HG02970 (cell line): ENCODE measurements around the gene CDKN2AIP.
A peak's percentile ranks its signal among the peaks of the same experiment; 100 is the strongest.

ENCODE experiments used
- ATAC-seq: cut with Tn5 transposase; IDR thresholded peaks from one replicate; pipeline ENCODE4 v1.9.1; 2021; ENCODE audit warnings: mild to moderate bottlenecking, moderate library complexity, moderate number of reproducible peaks; ENCODE audit not compliant: unreplicated experiment, low FRiP score

Gene CDKN2AIP

GRCh38 chr4:183444214-183445096 lies at the start of gene CDKN2AIP:
Gene CDKN2AIP, plus strand, starts transcription at chr4:183444636. Its CDS starts 162 bp downstream, at chr4:183444798.
- ATAC-seq = peak; percentile 90

GRCh38 chr4:183395395-183395794 lies 49.0 kb upstream of the CDKN2AIP start:
- ATAC-seq = no peak

GRCh38 chr4:183396227-183396637 lies 48.2 kb upstream of the CDKN2AIP start:
- ATAC-seq = no peak

GRCh38 chr4:183397741-183398297 lies 46.6 kb upstream of the CDKN2AIP start:
- ATAC-seq = no peak

GRCh38 chr4:183398298-183399125 lies 45.9 kb upstream of the CDKN2AIP start:
- ATAC-seq = peak; percentile 85

- no peak for ATAC-seq
These were observed 45.3 kb upstream of the CDKN2AIP start for GRCh38 chr4:183399126-183399522.

- ATAC-seq = no peak
These were observed 44.8 kb upstream of the CDKN2AIP start for GRCh38 chr4:183399616-183400015.

GRCh38 chr4:183400035-183400434 lies 44.4 kb upstream of the CDKN2AIP start:
- ATAC-seq = no peak

- ATAC-seq = no peak
These were observed 43.0 kb upstream of the CDKN2AIP start for GRCh38 chr4:183401473-183401872.

GRCh38 chr4:183402771-183403170 lies 41.7 kb upstream of the CDKN2AIP start:
- ATAC-seq = no peak

- no peak for ATAC-seq
These were observed 41.0 kb upstream of the CDKN2AIP start for GRCh38 chr4:183403486-183403885.

- no peak for ATAC-seq
These were observed 40.5 kb upstream of the CDKN2AIP start for GRCh38 chr4:183403961-183404360.

- no peak for ATAC-seq
These were observed 39.1 kb upstream of the CDKN2AIP start for GRCh38 chr4:183405303-183405702.

GRCh38 chr4:183407128-183407585 lies 37.3 kb upstream of the CDKN2AIP start:
- ATAC-seq = peak; percentile 92

- no peak for ATAC-seq
These were observed 36.6 kb upstream of the CDKN2AIP start for GRCh38 chr4:183407635-183408464.

GRCh38 chr4:183408796-183409195 lies 35.6 kb upstream of the CDKN2AIP start:
- no peak for ATAC-seq

GRCh38 chr4:183409483-183409882 lies 35.0 kb upstream of the CDKN2AIP start:
- no peak for ATAC-seq

GRCh38 chr4:183409934-183410333 lies 34.5 kb upstream of the CDKN2AIP start:
- ATAC-seq = no peak

GRCh38 chr4:183411291-183411861 lies 33.1 kb upstream of the CDKN2AIP start:
- ATAC-seq = peak; percentile 50

- ATAC-seq = no peak
These were observed 31.6 kb upstream of the CDKN2AIP start for GRCh38 chr4:183412821-183413220.
